Adrenal gland (tissue), 5 donors: Measurements from ENCODE around the gene INF2.

Source experiments
- POLR2A ChIP-seq, 2 donors: fragments of 450-650 bp; IDR thresholded peaks; one replicate each; pipeline ENCODE4 v1.6.1; 2017; ENCODE audit warnings: antibody characterized with exemption in 2 of 2, mild to moderate bottlenecking in 2 of 2, moderate library complexity in 1 of 2
- TF ChIP-seq, protein P1 (sequence below), 6 experiments: fragments of 450-650 bp in 4 of 6; fragments of 200-600 bp in 2 of 6; sonication (generic) in 1 of 6; IDR thresholded peaks; 1 replicate in 5 of 6; 2 replicates in 1 of 6; pipeline versions ENCODE4 v1.5.1 to v1.8.0; 2016 to 2021; ENCODE audit warnings: antibody characterized with exemption in 6 of 6, mild to moderate bottlenecking in 2 of 6, moderate library complexity in 1 of 6
- donor health status: DM: no; HTN: no; CAD: no.

DNA sequence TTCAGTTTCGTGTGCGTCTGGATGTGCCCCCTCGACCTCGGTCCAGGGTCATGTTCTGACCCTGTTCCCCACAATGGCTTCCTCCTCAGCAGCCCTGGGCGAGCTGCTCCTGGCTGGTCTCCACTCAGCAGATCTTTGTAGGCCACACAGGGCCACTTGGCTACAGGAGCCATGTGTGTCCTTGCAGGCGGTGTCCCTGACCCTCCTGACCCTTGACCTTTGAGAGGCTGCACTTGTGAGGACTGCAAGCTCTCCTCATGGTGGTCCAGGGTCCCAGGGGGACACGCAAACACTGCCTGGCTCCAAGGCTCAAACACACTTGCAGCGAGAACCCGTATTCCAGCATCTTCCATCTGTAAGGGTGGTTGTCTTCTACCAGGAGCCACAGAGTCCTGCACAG, 56.0 kb downstream of the INF2 start:
- TF ChIP-seq, protein P1, sequence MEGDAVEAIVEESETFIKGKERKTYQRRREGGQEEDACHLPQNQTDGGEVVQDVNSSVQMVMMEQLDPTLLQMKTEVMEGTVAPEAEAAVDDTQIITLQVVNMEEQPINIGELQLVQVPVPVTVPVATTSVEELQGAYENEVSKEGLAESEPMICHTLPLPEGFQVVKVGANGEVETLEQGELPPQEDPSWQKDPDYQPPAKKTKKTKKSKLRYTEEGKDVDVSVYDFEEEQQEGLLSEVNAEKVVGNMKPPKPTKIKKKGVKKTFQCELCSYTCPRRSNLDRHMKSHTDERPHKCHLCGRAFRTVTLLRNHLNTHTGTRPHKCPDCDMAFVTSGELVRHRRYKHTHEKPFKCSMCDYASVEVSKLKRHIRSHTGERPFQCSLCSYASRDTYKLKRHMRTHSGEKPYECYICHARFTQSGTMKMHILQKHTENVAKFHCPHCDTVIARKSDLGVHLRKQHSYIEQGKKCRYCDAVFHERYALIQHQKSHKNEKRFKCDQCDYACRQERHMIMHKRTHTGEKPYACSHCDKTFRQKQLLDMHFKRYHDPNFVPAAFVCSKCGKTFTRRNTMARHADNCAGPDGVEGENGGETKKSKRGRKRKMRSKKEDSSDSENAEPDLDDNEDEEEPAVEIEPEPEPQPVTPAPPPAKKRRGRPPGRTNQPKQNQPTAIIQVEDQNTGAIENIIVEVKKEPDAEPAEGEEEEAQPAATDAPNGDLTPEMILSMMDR (IDR thresholded peaks at IDR 0.05) = no peak
- TF ChIP-seq POLR2A (IDR thresholded peaks at IDR 0.05) = no peak
